OCI-LY7 (cell line): ENCODE results near the gene RAB8B. TPM values are rescaled to one million over a fixed set of nuclear protein-coding genes. Genes with fewer than 3 reads are reported as not detected.

ENCODE experiments used
- BruUV-seq: library from RNA; stranded (reverse); fragments of 400-500 nt; replicated peaks from 2 replicates; lab custom pipeline; 2021; lab: Mats Ljungman, UMichigan
- CTCF ChIA-PET: fragments of 300-600 bp; sonication (Branson Sonifier 250); formaldehyde crosslinking; loops from one replicate; lab custom pipeline; 2022; ENCODE audit warnings: antibody characterized with exemption; ENCODE audit not compliant: unreplicated experiment; lab: Charles Lee
- POLR2A ChIA-PET: fragments of 300-600 bp; sonication (Branson Sonifier 250); formaldehyde crosslinking; loops from one replicate; lab custom pipeline; 2022; ENCODE audit warnings: antibody characterized with exemption; lab: Charles Lee
- DNase-seq: peaks from one replicate; pipeline ENCODE4 v3.0.0-alpha.2; 2015; ENCODE audit warnings: low spot score
- H2AFZ ChIP-seq: fragments of 200-600 bp; sonication (generic), shearing (Covaris generic); 2 replicates; pipeline ENCODE4 v1.6.1; 2014; ENCODE audit warnings: mild to moderate bottlenecking, antibody characterized with exemption, low read length, moderate library complexity
- H3K27ac ChIP-seq: fragments of 200-600 bp; sonication (generic); 2 replicates; pipeline ENCODE4 v1.5.1; 2014; ENCODE audit warnings: mixed run types, low read depth, mild to moderate bottlenecking, moderate library complexity, low read length, inconsistent platforms; ENCODE audit not compliant: poor library complexity, severe bottlenecking
- H3K36me3 ChIP-seq: fragments of 200-600 bp; sonication (generic); 2 replicates; pipeline ENCODE4 v1.6.1; 2014; ENCODE audit warnings: mild to moderate bottlenecking, antibody characterized with exemption, low read length, moderate library complexity, mixed read lengths; ENCODE audit not compliant: insufficient read depth
- H3K4me1 ChIP-seq: fragments of 200-600 bp; sonication (generic); 2 replicates; pipeline ENCODE4 v1.5.1; 2014; ENCODE audit warnings: mild to moderate bottlenecking, low read length; ENCODE audit not compliant: insufficient read depth, poor library complexity, severe bottlenecking
- H3K4me2 ChIP-seq: fragments of 200-600 bp; sonication (generic); 2 replicates; pipeline ENCODE4 v1.6.1; 2014; ENCODE audit warnings: mild to moderate bottlenecking, low read length
- H3K4me3 ChIP-seq: fragments of 200-600 bp; sonication (generic); 2 replicates; pipeline ENCODE4 v1.5.1; 2014; ENCODE audit warnings: mild to moderate bottlenecking, low read depth, low read length; ENCODE audit not compliant: poor library complexity, severe bottlenecking
- H3K79me2 ChIP-seq: fragments of 200-600 bp; sonication (generic); 2 replicates; pipeline ENCODE4 v1.6.1; 2016; ENCODE audit warnings: low read depth, mild to moderate bottlenecking, low read length, moderate library complexity, mixed read lengths; ENCODE audit not compliant: insufficient read depth
- H3K9me2 ChIP-seq: fragments of 200-600 bp; sonication (generic); 2 replicates; pipeline ENCODE4 v1.6.1; 2016; ENCODE audit warnings: mild to moderate bottlenecking, low read length, mixed read lengths; ENCODE audit not compliant: insufficient read depth
- H3K9me3 ChIP-seq: fragments of 200-600 bp; sonication (generic); 2 replicates; pipeline ENCODE4 v1.6.1; 2014; ENCODE audit warnings: mild to moderate bottlenecking, mixed run types, low read length, mixed read lengths
- H4K20me1 ChIP-seq: fragments of 200-600 bp; sonication (generic); 2 replicates; pipeline ENCODE4 v1.6.1; 2014; ENCODE audit warnings: mild to moderate bottlenecking, antibody characterized with exemption, low read length, moderate library complexity, mixed read lengths; ENCODE audit not compliant: insufficient read depth
- EZH2phosphoT487 ChIP-seq: fragments of 200-600 bp; sonication (generic); IDR thresholded peaks from 2 replicates; pipeline ENCODE4 v1.6.1; 2018; ENCODE audit warnings: low read depth, borderline replicate concordance, mild to moderate bottlenecking, mixed run types, antibody characterized with exemption, low read length, moderate library complexity, mixed read lengths
- intact Hi-C: fragments of 100-400 bp; cut with micrococcal nuclease; formaldehyde crosslinking; loops from one replicate; pipeline ENCODE4 v1.10.0; 2022; ENCODE audit not compliant: unreplicated experiment
- total RNA-seq, 2 experiments: library from RNA; depleted of rRNA in 1 of 2; stranded (reverse); fragments of >200 nt in 1 of 2; shearing (Covaris generic) in 1 of 2; gene quantifications; 2 replicates each; pipeline ENCODE4 v1.2.3, GENCODE V29; 2014 to 2022
- TF ChIP-seq, protein P1 (sequence below): fragments of 200-600 bp; sonication (generic); conservative IDR thresholded peaks from 2 replicates; pipeline ENCODE4 v1.5.1; 2014; ENCODE audit warnings: mild to moderate bottlenecking, antibody characterized with exemption, low read length, moderate library complexity, mixed read lengths

RAB8B gene
- total RNA-seq, 2 experiments from 2014 or later: 4.9 to 18.6 TPM

DNA sequence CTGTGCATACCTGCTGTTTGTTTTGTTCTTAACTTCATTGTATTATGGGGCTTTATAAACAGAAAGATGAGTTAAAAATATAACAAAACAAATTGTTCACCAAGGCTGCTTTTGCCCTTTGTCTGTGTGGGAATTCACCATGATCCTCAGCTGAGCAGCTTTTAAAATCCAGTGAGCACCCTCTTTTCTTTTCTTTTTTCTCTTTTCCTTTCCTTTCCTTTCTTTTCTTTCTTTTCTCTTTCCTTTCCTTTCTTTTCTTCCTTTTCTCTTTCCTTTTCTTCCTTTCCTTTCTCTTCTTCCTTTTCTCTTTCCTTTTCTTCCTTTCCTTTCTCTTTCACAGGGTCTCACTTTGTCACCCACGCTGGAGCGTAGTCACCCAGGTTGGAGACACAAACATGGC is 38.3 kb downstream of the RAB8B start:
- no peak overlapping the region for H3K4me3 ChIP-seq
- H3K79me2 ChIP-seq: no peaks in the 10 kb centered on the region; the same call in 1 of the 2 replicates
- ChIA-PET CTCF (no interaction called here), POLR2A (interaction anchor here (0.6 kb wide), 1 partner anchor 33 kb away, joined by 3 read pairs; no protein-coding TSS in a partner anchor)
- H2AFZ ChIP-seq: no peak overlapping the region
- no peak overlapping the region for H3K4me2 ChIP-seq
- intact Hi-C loops: no loop called here
- H4K20me1 ChIP-seq: no peaks in the 10 kb centered on the region
- no peak for DNase-seq
- no peaks in the 10 kb centered on the region for H3K9me3 ChIP-seq
- H3K4me1 ChIP-seq: peaks cover 13% of the 10 kb centered on the region
- no TSS peak for BruUV-seq
- TF ChIP-seq EZH2phosphoT487: no peak
- TF ChIP-seq, protein P1, sequence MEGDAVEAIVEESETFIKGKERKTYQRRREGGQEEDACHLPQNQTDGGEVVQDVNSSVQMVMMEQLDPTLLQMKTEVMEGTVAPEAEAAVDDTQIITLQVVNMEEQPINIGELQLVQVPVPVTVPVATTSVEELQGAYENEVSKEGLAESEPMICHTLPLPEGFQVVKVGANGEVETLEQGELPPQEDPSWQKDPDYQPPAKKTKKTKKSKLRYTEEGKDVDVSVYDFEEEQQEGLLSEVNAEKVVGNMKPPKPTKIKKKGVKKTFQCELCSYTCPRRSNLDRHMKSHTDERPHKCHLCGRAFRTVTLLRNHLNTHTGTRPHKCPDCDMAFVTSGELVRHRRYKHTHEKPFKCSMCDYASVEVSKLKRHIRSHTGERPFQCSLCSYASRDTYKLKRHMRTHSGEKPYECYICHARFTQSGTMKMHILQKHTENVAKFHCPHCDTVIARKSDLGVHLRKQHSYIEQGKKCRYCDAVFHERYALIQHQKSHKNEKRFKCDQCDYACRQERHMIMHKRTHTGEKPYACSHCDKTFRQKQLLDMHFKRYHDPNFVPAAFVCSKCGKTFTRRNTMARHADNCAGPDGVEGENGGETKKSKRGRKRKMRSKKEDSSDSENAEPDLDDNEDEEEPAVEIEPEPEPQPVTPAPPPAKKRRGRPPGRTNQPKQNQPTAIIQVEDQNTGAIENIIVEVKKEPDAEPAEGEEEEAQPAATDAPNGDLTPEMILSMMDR: no peak
- H3K36me3 ChIP-seq: peaks cover 6% of the 10 kb centered on the region; the same call in 1 of the 2 replicates
- H3K9me2 ChIP-seq: no peaks in the 10 kb centered on the region
- H3K27ac ChIP-seq: no peak overlapping the region

DNA sequence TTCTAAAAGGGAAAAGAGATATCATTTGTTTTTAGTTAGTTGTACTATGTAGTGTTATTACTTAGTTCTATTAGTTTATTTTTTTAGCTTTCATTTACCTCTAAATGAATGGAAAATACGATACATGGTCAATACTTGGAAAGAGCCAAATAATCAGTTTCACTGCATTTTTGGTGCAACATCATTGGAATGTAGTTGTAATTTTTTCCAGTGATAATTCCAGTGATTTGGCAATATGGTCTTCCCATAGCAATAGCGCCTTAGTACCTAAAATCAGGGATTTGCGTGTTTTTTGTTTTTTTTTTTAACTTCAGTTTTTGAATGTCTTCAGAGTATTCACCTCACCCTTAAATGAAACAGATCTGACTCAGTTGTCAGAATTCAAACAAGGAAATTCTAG is 41.8 kb downstream of the RAB8B start:
- no peak for TF ChIP-seq EZH2phosphoT487
- TF ChIP-seq, protein P1: no peak

DNA sequence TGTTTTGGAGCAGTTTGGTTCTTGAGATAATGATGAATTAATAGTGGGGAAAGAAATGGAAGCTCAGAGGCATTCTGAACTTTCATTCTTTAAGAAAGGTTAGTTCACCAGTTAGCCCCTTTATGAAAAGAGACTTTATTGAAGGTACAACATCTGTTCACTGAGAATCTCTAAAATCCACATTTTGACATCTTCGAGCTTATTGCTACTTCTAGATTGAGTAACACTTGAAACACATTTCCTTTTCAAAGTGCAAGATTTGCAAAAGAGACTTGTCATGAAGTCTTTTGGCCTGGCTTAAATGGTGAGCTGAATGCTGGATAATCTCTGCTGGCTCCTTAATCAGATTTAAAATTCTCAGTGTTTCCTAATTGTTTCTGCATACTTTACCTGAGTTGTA is 42.3 kb downstream of the RAB8B start:
- Histone ChIP-seq H3K79me2 (no peaks in the 10 kb centered on the region; the same call in 1 of the 2 replicates), H3K9me2 (no peaks in the 10 kb centered on the region), H3K36me3 (no peaks in the 10 kb centered on the region; the same call in 1 of the 2 replicates), H2AFZ (no peak overlapping the region), H3K9me3 (no peaks in the 10 kb centered on the region), H4K20me1 (no peaks in the 10 kb centered on the region), H3K4me3 (no peak overlapping the region), H3K27ac (no peak overlapping the region), H3K4me2 (no peak overlapping the region; the same call in 1 of the 2 replicates), H3K4me1 (peaks cover 21% of the 10 kb centered on the region)
- DNase-seq: no peak
- POLR2A ChIA-PET: interaction anchor here (0.9 to 3.1 kb wide), 4 partner anchors 12 to 59 kb away, joined by 3 to 13 read pairs (median 3); partner anchors contain the start of gene RAB8B
- intact Hi-C loops: no loop called here
- no TSS peak for BruUV-seq
- TF ChIP-seq EZH2phosphoT487: no peak
- TF ChIP-seq, protein P1: no peak
- CTCF ChIA-PET: no interaction called here

More for the DNA sequence above, 41.8 kb downstream of the RAB8B start:
- H4K20me1 ChIP-seq: no peaks in the 10 kb centered on the region
- H3K9me2 ChIP-seq: no peaks in the 10 kb centered on the region
- H3K27ac ChIP-seq: no peak overlapping the region
- no peaks in the 10 kb centered on the region; the same call in 1 of the 2 replicates for H3K79me2 ChIP-seq
- H3K36me3 ChIP-seq: no peaks in the 10 kb centered on the region; the same call in 1 of the 2 replicates
- intact Hi-C loops: no loop called here
- no peaks in the 10 kb centered on the region for H3K9me3 ChIP-seq
- H3K4me3 ChIP-seq: no peak overlapping the region
- ChIA-PET POLR2A (interaction anchor here (0.9 to 3.1 kb wide), 4 partner anchors 12 to 42 kb away, joined by 3 to 13 read pairs (median 3); partner anchors contain the start of gene RAB8B), CTCF (no interaction called here)
- no peak overlapping the region; the same call in 1 of the 2 replicates for H3K4me2 ChIP-seq
- no TSS peak for BruUV-seq
- DNase-seq: no peak
- H2AFZ ChIP-seq: no peak overlapping the region
- H3K4me1 ChIP-seq: peaks cover 21% of the 10 kb centered on the region
